ENCODE results near the gene ATP4A. TPM values are rescaled to one million over a fixed set of nuclear protein-coding genes. Genes with fewer than 3 reads are reported as not detected.

Gene ATP4A
- total RNA-seq, 1 donor from 2014 or later: not detected

GRCh38 chr19:35557539-35558399, 5.7 kb downstream of the ATP4A start:
- Mint-ChIP-seq H3K9me3 (ENCODE audit: low read depth) (no peaks in the 10 kb centered on the region), H3K4me1 (ENCODE audit: low read depth) (no peaks in the 10 kb centered on the region), H3K4me3 (ENCODE audit: low read depth) (peak overlapping the region; percentile 75), H3K36me3 (ENCODE audit: insufficient read depth) (no peaks in the 10 kb centered on the region), H3K27ac (peak overlapping the region; percentile 47), H3K27me3 (peaks cover 84% of the 10 kb centered on the region)
- peak; percentile 73 for DNase-seq (ENCODE audit: low spot score, unreplicated experiment)
- TF ChIP-seq, protein P1, sequence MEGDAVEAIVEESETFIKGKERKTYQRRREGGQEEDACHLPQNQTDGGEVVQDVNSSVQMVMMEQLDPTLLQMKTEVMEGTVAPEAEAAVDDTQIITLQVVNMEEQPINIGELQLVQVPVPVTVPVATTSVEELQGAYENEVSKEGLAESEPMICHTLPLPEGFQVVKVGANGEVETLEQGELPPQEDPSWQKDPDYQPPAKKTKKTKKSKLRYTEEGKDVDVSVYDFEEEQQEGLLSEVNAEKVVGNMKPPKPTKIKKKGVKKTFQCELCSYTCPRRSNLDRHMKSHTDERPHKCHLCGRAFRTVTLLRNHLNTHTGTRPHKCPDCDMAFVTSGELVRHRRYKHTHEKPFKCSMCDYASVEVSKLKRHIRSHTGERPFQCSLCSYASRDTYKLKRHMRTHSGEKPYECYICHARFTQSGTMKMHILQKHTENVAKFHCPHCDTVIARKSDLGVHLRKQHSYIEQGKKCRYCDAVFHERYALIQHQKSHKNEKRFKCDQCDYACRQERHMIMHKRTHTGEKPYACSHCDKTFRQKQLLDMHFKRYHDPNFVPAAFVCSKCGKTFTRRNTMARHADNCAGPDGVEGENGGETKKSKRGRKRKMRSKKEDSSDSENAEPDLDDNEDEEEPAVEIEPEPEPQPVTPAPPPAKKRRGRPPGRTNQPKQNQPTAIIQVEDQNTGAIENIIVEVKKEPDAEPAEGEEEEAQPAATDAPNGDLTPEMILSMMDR (IDR thresholded peaks at IDR 0.05; ENCODE audit: unreplicated experiment): no peak

DNA sequence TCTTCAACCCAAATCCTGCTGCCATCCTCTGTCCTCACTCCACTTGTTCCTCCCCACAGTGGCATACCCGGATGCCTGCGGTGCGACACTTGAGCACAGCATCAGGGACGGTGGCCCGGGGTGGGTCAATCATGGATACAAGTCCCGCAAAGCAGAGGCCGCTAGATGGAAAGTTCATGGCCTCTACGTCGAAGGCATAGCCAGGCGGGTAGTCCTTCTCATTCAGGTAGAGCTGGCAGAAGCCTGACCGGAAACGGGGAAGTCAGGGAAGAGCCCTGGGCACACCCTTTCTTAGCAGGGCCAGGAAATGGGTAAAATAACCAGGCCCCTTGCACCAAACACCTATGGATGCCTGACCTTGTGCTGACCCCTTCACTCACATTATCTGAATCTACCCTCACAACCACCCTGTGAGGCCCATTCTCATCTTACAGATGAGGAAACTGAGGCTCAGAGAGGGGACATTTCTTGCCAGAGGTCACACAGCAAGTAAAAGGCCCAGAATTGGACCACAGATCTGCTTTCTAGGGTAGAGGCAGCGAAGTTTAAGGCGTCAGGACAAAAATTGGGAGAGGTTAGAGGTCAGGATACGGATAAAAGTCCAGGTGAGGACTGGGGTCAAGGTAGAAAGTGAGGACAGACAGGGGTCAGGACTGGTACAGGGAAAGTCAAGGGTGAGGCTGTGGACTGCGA, 6.5 kb downstream of the ATP4A start:
- TF ChIP-seq, protein P1 (IDR thresholded peaks at IDR 0.05; ENCODE audit: unreplicated experiment): no peak
- H3K36me3 Mint-ChIP-seq (ENCODE audit: insufficient read depth): no peaks in the 10 kb centered on the region
- no peaks in the 10 kb centered on the region for H3K9me3 Mint-ChIP-seq (ENCODE audit: low read depth)
- peaks cover 77% of the 10 kb centered on the region for H3K27me3 Mint-ChIP-seq
- H3K4me3 Mint-ChIP-seq (ENCODE audit: low read depth): peak overlapping the region; percentile 40
- DNase-seq (ENCODE audit: low spot score, unreplicated experiment): no peak
- H3K4me1 Mint-ChIP-seq (ENCODE audit: low read depth): no peaks in the 10 kb centered on the region
- no peak overlapping the region for H3K27ac Mint-ChIP-seq

- no peak for DNase-seq (ENCODE audit: low spot score, unreplicated experiment)
- TF ChIP-seq, protein P1 (IDR thresholded peaks at IDR 0.05; ENCODE audit: unreplicated experiment): no peak
- H3K4me3 Mint-ChIP-seq (ENCODE audit: low read depth): no peak overlapping the region
- no peaks in the 10 kb centered on the region for H3K4me1 Mint-ChIP-seq (ENCODE audit: low read depth)
- H3K9me3 Mint-ChIP-seq (ENCODE audit: low read depth): no peaks in the 10 kb centered on the region
- no peaks in the 10 kb centered on the region for H3K36me3 Mint-ChIP-seq (ENCODE audit: insufficient read depth)
- H3K27ac Mint-ChIP-seq: no peak overlapping the region
- H3K27me3 Mint-ChIP-seq: peaks cover 69% of the 10 kb centered on the region
These were observed 7.3 kb downstream of the ATP4A start for GRCh38 chr19:35556025-35556590.

DNA sequence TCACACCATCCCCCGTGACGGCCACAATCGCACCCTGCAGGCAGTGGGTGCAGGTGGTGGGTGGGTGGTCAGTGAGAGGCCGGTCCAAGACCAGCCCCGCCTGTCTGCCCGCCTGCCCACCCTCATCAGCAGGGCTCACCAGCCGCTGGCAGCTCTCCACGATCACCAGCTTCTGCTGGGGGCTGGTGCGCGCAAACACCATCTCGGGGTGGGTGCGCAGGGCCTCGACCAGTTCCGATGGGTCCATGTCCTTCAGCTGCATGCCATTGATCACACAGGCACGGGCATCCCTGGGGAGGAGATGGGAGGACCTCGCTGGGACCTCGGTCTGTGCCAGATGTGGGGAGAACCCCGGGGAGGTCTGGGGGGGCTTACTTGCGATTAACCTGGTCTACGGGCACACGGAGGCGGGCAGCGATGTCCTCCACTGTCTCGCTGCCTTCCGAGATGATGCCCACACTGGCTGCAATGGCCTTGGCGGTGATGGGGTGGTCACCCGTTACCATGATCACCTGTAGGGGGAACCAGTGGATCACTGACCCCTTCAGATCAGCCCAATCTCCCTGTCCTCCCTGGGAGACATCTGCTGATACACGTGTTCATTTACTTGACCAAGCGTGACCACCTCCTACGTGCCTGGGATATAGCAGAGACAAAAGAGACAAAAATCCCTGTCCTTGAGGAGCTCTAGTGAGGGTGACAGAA, 8.0 kb downstream of the ATP4A start:
- no peaks in the 10 kb centered on the region for H3K36me3 Mint-ChIP-seq (ENCODE audit: insufficient read depth)
- peaks cover 63% of the 10 kb centered on the region for H3K27me3 Mint-ChIP-seq
- no peak for DNase-seq (ENCODE audit: low spot score, unreplicated experiment)

More for the DNA sequence above, 8.0 kb downstream of the ATP4A start:
- Mint-ChIP-seq H3K9me3 (ENCODE audit: low read depth) (no peaks in the 10 kb centered on the region), H3K27ac (no peak overlapping the region), H3K4me1 (ENCODE audit: low read depth) (no peaks in the 10 kb centered on the region), H3K4me3 (ENCODE audit: low read depth) (no peak overlapping the region)
- TF ChIP-seq, protein P1 (IDR thresholded peaks at IDR 0.05; ENCODE audit: unreplicated experiment): peak; percentile 53
